OCI-LY1 (cell line): ENCODE data around the gene KRABD2.

Experiments
- H2AFZ ChIP-seq: fragments of 200-600 bp; sonication (generic), shearing (Covaris generic); 2 replicates; pipeline ENCODE4 v1.6.0; 2014; ENCODE audit warnings: antibody characterized with exemption, mild to moderate bottlenecking, low read length
- H3F3A ChIP-seq: fragments of 200-600 bp; sonication (generic), shearing (Covaris generic); 2 replicates; pipeline ENCODE4 v1.6.0; 2014; ENCODE audit warnings: mild to moderate bottlenecking, antibody characterized with exemption, low read length, moderate library complexity; ENCODE audit not compliant: insufficient read depth
- H3K27ac ChIP-seq: fragments of 200-600 bp; sonication (generic); 2 replicates; pipeline ENCODE4 v1.5.1; 2014; ENCODE audit warnings: low read length, mixed run types, mild to moderate bottlenecking, low read depth; ENCODE audit not compliant: poor library complexity, severe bottlenecking
- H3K27me3 ChIP-seq: fragments of 200-600 bp; sonication (generic); 2 replicates; pipeline ENCODE4 v1.6.0; 2014; ENCODE audit warnings: antibody characterized with exemption, mild to moderate bottlenecking, low read length, moderate library complexity; ENCODE audit not compliant: insufficient read depth
- H3K36me3 ChIP-seq: fragments of 200-600 bp; sonication (generic); 2 replicates; pipeline ENCODE4 v1.6.1; 2014; ENCODE audit warnings: mild to moderate bottlenecking, antibody characterized with exemption, low read length, moderate library complexity, mixed read lengths; ENCODE audit not compliant: insufficient read depth
- H3K4me1 ChIP-seq: fragments of 200-600 bp; sonication (generic); 2 replicates; pipeline ENCODE4 v1.5.1; 2014; ENCODE audit warnings: mild to moderate bottlenecking, low read length, moderate library complexity; ENCODE audit not compliant: insufficient read depth, severe bottlenecking
- H3K4me2 ChIP-seq: fragments of 200-600 bp; sonication (generic), shearing (Covaris generic); 2 replicates; pipeline ENCODE4 v1.6.1; 2014; ENCODE audit warnings: low read length
- H3K4me3 ChIP-seq: fragments of 200-600 bp; sonication (generic); 2 replicates; pipeline ENCODE4 v1.5.1; 2014; ENCODE audit warnings: low read length, low read depth, mild to moderate bottlenecking, mixed read lengths; ENCODE audit not compliant: poor library complexity, severe bottlenecking
- H3K79me2 ChIP-seq: fragments of 200-600 bp; shearing (Covaris generic); 2 replicates; pipeline ENCODE4 v1.6.1; 2016; ENCODE audit warnings: mixed run types, low read length, mixed read lengths; ENCODE audit not compliant: insufficient read depth
- H3K9ac ChIP-seq: fragments of 200-600 bp; sonication (generic), shearing (Covaris generic); 2 replicates; pipeline ENCODE4 v1.6.1; 2014; ENCODE audit warnings: mild to moderate bottlenecking, low read length, mixed read lengths
- H3K9me2 ChIP-seq: fragments of 200-600 bp; sonication (generic), shearing (Covaris generic); 2 replicates; pipeline ENCODE4 v1.6.1; 2014; ENCODE audit warnings: low read depth, mild to moderate bottlenecking, low read length, mixed read lengths
- H3K9me3 ChIP-seq: fragments of 200-600 bp; shearing (Covaris generic); 2 replicates; pipeline ENCODE4 v1.6.1; 2014; ENCODE audit warnings: low read length, mixed read lengths
- H4K20me1 ChIP-seq: fragments of 200-600 bp; sonication (generic), shearing (Covaris generic); 2 replicates; pipeline ENCODE4 v1.6.0; 2016; ENCODE audit warnings: mild to moderate bottlenecking, low read length; ENCODE audit not compliant: insufficient read depth
- EZH2 ChIP-seq: fragments of 200-600 bp; sonication (generic), shearing (Covaris generic); IDR thresholded peaks from 2 replicates; pipeline ENCODE4 v1.8.0; 2017; ENCODE audit warnings: borderline replicate concordance, mixed run types, mild to moderate bottlenecking, antibody characterized with exemption, low read length, moderate library complexity, mixed read lengths
- TF ChIP-seq, protein P1 (sequence below): fragments of 200-600 bp; sonication (generic), shearing (Covaris generic); IDR thresholded peaks from 2 replicates; pipeline ENCODE4 v1.5.1; 2017; ENCODE audit warnings: mild to moderate bottlenecking, antibody characterized with exemption, low read length, moderate library complexity, mixed read lengths

KRABD2 gene

DNA sequence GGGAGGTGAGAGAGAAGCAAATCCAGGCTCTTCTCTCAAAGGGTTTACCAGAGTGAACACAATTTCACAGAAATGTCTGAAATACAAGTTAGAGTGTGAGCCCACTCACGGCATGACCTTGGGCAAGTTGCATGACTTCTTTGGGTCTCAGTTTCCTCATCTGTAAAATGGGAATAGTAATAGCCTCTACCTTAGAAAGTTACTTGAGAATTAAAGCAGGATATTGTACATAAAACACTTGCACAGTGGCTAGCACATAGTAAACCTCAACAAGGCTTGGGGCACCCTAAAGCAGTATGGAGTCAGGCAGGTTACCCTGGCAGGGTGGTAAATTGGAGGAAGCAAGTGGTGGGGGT is 34.4 kb upstream of the KRABD2 start:
- no peaks in the 10 kb centered on the region for H3K9me3 ChIP-seq
- H3K4me1 ChIP-seq: peaks cover 7% of the 10 kb centered on the region
- no peak overlapping the region for H3K4me2 ChIP-seq

DNA sequence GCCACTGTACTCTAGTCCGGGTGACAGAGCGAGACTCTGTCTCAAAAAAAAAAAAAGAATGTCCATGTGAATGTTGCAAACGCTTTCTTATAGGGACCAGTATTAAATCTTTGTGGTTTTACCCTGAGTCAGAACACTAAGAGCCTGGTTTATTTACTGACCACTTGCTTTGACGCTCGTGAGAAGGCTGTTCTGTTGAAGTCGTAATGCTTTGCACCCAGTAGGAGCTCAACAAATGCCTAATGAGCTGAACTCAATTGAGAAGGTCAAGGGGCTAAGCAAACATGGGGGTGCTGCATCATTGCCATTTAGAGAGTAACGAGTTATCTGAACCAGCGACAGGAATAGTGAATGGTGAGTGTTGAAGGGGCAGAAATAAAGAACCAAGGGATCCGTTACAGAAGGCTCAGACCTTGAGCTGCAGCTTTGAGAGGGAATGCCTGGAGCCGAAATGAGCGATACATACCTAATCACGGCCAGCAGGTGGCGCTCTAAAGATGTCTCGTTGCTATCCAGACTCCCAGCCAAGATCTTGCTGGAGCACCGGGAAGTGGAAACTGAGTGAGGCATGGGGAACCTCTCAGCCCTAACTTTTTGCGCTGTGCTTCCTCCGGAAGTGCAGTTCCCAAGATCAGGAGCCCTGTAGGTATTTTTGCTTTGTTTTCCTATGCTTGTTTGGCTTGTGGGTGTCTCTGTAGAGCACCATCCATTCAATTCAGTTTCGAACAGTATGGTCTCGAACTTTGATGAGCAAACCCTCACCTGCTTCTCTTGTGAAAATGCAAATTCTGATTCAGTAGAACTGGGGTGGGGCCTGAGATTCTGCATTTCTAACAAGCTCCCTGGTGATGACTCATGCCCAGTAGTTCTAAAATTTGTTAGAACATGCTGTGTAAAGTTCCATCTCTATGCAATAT is 33.7 kb upstream of the KRABD2 start:
- Histone ChIP-seq H3K4me1 (peaks cover 7% of the 10 kb centered on the region), H3K79me2 (no peaks in the 10 kb centered on the region), H3K9me3 (no peaks in the 10 kb centered on the region), H3F3A (no peaks in the 10 kb centered on the region), H2AFZ (no peak overlapping the region), H3K36me3 (no peaks in the 10 kb centered on the region), H3K27me3 (no peaks in the 10 kb centered on the region; the same call in 1 of the 2 replicates), H3K4me3 (no peak overlapping the region), H3K9me2 (no peaks in the 10 kb centered on the region), H3K9ac (no peak overlapping the region), H3K27ac (no peak overlapping the region), H4K20me1 (no peaks in the 10 kb centered on the region), H3K4me2 (peak overlapping the region; percentile 15; the same call in 1 of the 2 replicates)
- TF ChIP-seq, protein P1, sequence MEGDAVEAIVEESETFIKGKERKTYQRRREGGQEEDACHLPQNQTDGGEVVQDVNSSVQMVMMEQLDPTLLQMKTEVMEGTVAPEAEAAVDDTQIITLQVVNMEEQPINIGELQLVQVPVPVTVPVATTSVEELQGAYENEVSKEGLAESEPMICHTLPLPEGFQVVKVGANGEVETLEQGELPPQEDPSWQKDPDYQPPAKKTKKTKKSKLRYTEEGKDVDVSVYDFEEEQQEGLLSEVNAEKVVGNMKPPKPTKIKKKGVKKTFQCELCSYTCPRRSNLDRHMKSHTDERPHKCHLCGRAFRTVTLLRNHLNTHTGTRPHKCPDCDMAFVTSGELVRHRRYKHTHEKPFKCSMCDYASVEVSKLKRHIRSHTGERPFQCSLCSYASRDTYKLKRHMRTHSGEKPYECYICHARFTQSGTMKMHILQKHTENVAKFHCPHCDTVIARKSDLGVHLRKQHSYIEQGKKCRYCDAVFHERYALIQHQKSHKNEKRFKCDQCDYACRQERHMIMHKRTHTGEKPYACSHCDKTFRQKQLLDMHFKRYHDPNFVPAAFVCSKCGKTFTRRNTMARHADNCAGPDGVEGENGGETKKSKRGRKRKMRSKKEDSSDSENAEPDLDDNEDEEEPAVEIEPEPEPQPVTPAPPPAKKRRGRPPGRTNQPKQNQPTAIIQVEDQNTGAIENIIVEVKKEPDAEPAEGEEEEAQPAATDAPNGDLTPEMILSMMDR: peak; percentile 89
- no peak for TF ChIP-seq EZH2

More for the DNA sequence above, 34.4 kb upstream of the KRABD2 start:
- TF ChIP-seq, protein P1: no peak
- no peak for TF ChIP-seq EZH2
- Histone ChIP-seq H3K27me3 (no peaks in the 10 kb centered on the region; the same call in 1 of the 2 replicates), H3K4me3 (no peak overlapping the region), H3K36me3 (no peaks in the 10 kb centered on the region), H3K9me2 (no peaks in the 10 kb centered on the region), H2AFZ (no peak overlapping the region), H3K9ac (no peak overlapping the region), H4K20me1 (no peaks in the 10 kb centered on the region), H3K27ac (no peak overlapping the region), H3K79me2 (no peaks in the 10 kb centered on the region), H3F3A (no peaks in the 10 kb centered on the region)

DNA sequence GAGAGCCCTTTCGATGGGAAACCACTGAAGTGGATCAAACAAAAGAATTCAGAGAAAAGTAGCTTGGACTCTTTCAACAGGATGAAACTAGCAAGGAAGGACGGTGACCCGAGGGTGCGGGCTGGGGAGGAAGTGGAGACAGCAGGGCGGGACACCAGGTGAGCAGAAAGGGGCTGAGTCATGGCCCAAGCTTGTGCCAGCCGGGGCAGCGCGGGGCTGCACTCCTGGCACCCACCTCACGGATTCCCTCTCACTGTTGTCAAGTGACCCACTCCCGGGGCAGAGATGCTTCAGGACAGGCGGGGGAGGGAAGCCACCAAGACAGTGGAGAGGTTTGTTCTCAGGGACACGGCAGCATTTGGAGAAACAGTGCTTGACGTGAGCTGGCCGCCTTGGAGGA is 31.9 kb upstream of the KRABD2 start:
- peaks cover 7% of the 10 kb centered on the region for H3K4me1 ChIP-seq
- no peak overlapping the region for H2AFZ ChIP-seq
- no peaks in the 10 kb centered on the region for H4K20me1 ChIP-seq
- peak overlapping the region; percentile 2; the same call in 1 of the 2 replicates for H3K4me2 ChIP-seq
- no peaks in the 10 kb centered on the region for H3F3A ChIP-seq
- no peaks in the 10 kb centered on the region for H3K79me2 ChIP-seq
- H3K4me3 ChIP-seq: no peak overlapping the region
- no peaks in the 10 kb centered on the region for H3K9me2 ChIP-seq
- no peak overlapping the region for H3K9ac ChIP-seq
- H3K27ac ChIP-seq: no peak overlapping the region
- TF ChIP-seq EZH2: no peak
- TF ChIP-seq, protein P1: no peak
- no peaks in the 10 kb centered on the region for H3K9me3 ChIP-seq
- no peaks in the 10 kb centered on the region; the same call in 1 of the 2 replicates for H3K27me3 ChIP-seq
- H3K36me3 ChIP-seq: no peaks in the 10 kb centered on the region
